ENCODE measurements around the gene DPP7. TPM values are rescaled to one million over a fixed set of nuclear protein-coding genes. Genes with fewer than 3 reads are reported as not detected.
A peak's percentile ranks its signal among the peaks of the same experiment; 100 is the strongest.

Gene DPP7
- total and polyA plus RNA-seq, 9 of the 15 experiments (the other 6 are each of a cell fraction or from before 2014, with no cell fraction given), result 0.99 to 365 (median 132) TPM

DNA sequence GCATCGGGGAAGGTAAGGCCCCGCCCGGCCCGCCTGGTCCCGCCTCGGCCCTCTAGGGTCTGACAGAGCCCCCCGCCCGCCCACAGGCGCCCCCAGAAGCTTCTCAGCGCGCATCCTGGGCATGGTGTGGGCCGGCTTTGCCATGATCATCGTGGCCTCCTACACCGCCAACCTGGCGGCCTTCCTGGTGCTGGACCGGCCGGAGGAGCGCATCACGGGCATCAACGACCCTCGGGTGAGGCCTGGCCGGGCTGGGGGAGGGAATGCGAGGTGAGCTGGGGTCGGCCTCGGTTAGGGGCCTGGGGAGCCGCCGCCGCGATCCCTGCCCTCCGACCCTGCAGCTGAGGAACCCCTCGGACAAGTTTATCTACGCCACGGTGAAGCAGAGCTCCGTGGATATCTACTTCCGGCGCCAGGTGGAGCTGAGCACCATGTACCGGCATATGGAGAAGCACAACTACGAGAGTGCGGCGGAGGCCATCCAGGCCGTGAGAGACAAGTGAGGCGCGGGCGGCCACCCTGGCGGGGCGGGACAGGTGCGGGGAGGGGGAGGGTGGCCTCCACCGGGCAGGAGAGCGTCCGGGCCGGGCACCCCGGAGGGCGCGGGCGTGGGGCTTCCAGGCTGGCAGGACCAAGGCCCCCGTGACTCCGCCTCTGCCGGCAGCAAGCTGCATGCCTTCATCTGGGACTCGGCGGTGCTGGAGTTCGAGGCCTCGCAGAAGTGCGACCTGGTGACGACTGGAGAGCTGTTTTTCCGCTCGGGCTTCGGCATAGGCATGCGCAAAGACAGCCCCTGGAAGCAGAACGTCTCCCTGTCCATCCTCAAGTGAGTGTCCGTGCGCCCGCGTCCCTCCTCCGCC is 48.2 kb upstream of the DPP7 start:
- Histone ChIP-seq H3K4me2 (ENCODE audit: insufficient read depth, low read length) (peak overlapping the region; percentile 63; the same call in 1 of the 2 replicates), H3K9ac (ENCODE audit: insufficient read depth in 1 of 2, low read depth in 2 of 2, low read length in 2 of 2) (peak overlapping the region in 1 of 2 experiments; percentile 83; a peak in 2 of 4 replicates), H3K27ac (ENCODE audit: extremely low read depth, low read depth, low read length) (no peak overlapping the region), H3K4me3 (0 out of 2 replicates have a peak overlapping the region, but pooled peaks have one; percentile 10), H3K79me2 (ENCODE audit: control insufficient read depth, insufficient read depth, low read length) (no peaks in the 10 kb centered on the region), H3K27me3 (ENCODE audit: control insufficient read depth in 2 of 2, insufficient read depth in 2 of 2, low read length in 2 of 2) (peaks cover 15 to 29% of the 10 kb centered on the region in 2 experiments; a peak in 4 of 5 replicates), H3K9me1 (ENCODE audit: control insufficient read depth, insufficient read depth, low read length) (no peaks in the 10 kb centered on the region), H3K9me3 (replicated peaks; ENCODE audit: control insufficient read depth, insufficient read depth, low read depth, low read length) (no peaks in the 10 kb centered on the region), H4K20me1 (replicated peaks; ENCODE audit: control insufficient read depth, insufficient read depth, low read length) (peaks cover 5% of the 10 kb centered on the region; the same call in 1 of the 2 replicates), H3K36me3 (ENCODE audit: control insufficient read depth, insufficient read depth, low read length) (no peaks in the 10 kb centered on the region), H3K4me1 (replicated peaks in 1 of 2; ENCODE audit: control insufficient read depth in 2 of 2, insufficient read depth in 2 of 2, low read length in 2 of 2) (peaks cover 12 to 97% of the 10 kb centered on the region in 2 experiments; a peak in 4 of 5 replicates), H2AFZ (ENCODE audit: low read depth, low read length) (peak overlapping the region; percentile 72)
- in situ Hi-C loops (cut with MboI) (no loop called here), intact Hi-C loops (cut with micrococcal nuclease) (no loop called here)
- WGBS (ENCODE audit: insufficient coverage, low coverage, missing lambda C conversion rate), result 44% methylated on average over 27 of the region's 74 CpGs
- BruUV-seq (replicated peaks), result no TSS peak
- ATAC-seq (peak; percentile 32), DNase-seq (ENCODE audit: extremely low read depth in 1 of 4, low spot score in 3 of 4) (peak in 2 of 4 experiments; percentile 13 to 42), FAIRE-seq (no peak)
- CTCF ChIA-PET (ENCODE audit: low intra/inter-chr PET ratio), result no interaction called here
- POLR2A ChIA-PET, result interaction anchor here (0.8 to 1.0 kb wide), 2 partner anchors 10 to 14 kb away, joined by 3 to 4 read pairs; partner anchors contain the start of gene TMEM210
- TF ChIP-seq SMARCC2 (IDR thresholded peaks at IDR 0.05; ENCODE audit: low read depth) (no peak), RBM22 (IDR thresholded peaks at IDR 0.05; ENCODE audit: low read depth, low read length, poor library complexity, severe bottlenecking) (no peak), ZNF12 (CRISPR knock-in tag; IDR thresholded peaks at IDR 0.05) (no peak), WHSC1 (IDR thresholded peaks at IDR 0.05; ENCODE audit: low read length) (no peak), TAF9B (IDR thresholded peaks at IDR 0.05; ENCODE audit: partially characterized antibody) (no peak), CBFA2T3 (IDR thresholded peaks at IDR 0.05) (no peak), ZNF232 (CRISPR knock-in tag; IDR thresholded peaks at IDR 0.05) (no peak)
- TF ChIP-seq, protein P1, sequence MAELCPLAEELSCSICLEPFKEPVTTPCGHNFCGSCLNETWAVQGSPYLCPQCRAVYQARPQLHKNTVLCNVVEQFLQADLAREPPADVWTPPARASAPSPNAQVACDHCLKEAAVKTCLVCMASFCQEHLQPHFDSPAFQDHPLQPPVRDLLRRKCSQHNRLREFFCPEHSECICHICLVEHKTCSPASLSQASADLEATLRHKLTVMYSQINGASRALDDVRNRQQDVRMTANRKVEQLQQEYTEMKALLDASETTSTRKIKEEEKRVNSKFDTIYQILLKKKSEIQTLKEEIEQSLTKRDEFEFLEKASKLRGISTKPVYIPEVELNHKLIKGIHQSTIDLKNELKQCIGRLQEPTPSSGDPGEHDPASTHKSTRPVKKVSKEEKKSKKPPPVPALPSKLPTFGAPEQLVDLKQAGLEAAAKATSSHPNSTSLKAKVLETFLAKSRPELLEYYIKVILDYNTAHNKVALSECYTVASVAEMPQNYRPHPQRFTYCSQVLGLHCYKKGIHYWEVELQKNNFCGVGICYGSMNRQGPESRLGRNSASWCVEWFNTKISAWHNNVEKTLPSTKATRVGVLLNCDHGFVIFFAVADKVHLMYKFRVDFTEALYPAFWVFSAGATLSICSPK (IDR thresholded peaks at IDR 0.05; ENCODE audit: borderline replicate concordance), result no peak
- TF ChIP-seq, protein P2, sequence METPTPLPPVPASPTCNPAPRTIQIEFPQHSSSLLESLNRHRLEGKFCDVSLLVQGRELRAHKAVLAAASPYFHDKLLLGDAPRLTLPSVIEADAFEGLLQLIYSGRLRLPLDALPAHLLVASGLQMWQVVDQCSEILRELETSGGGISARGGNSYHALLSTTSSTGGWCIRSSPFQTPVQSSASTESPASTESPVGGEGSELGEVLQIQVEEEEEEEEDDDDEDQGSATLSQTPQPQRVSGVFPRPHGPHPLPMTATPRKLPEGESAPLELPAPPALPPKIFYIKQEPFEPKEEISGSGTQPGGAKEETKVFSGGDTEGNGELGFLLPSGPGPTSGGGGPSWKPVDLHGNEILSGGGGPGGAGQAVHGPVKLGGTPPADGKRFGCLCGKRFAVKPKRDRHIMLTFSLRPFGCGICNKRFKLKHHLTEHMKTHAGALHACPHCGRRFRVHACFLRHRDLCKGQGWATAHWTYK (CRISPR knock-in tag; IDR thresholded peaks at IDR 0.05), result no peak
- TF ChIP-seq, protein P3, sequence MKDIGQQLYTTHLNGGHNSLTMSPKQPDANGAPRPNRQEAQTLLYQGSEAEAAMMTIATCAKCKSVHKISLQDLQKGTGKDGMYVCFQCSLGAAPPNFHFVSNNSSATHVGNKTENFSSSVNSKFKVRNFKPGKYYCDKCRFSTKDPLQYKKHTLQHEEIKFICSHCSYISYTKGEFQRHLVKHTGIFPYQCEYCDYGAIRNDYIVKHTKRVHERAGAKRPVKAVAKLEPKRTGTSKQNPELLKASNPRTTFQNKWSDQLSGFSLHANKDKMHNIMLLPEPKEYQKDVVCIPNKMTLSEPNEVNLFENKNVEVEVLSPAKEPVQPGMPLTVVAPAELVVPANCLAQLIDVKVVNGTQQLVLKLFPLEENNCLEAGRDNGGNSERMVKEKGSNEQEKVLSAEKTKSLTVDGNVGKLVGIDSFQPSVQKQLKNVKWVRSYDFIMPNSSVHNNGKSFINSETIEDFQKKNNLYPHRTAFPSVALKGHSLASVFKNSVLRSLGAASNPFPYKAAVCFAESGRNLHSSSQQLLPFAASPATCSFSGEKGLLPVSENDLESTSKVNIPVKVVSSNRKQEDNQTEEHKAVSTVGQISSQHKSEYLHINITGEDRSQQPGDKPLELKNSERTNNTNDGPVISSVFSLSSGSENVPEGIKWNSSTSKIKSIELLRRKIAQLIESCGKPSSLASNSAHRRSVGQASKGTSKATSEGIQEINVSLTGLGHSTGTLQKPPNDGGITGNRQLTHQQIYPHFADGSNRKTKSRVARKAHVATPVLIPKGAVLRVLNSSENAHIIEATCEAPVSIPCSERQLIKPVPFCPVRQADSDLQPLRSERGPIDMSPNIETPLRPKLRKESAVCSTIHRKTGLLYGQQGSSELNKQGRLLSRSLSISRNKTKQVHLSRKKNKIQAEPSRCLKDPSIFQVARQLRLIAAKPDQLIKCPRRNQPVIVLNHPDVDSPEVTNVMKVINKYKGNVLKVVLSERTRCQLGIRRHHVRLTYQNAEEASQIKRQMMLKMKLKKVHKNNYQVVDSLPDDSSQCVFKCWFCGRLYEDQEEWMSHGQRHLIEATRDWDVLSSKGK (CRISPR knock-in tag; IDR thresholded peaks at IDR 0.05), result no peak
- TF ChIP-seq, protein P4, sequence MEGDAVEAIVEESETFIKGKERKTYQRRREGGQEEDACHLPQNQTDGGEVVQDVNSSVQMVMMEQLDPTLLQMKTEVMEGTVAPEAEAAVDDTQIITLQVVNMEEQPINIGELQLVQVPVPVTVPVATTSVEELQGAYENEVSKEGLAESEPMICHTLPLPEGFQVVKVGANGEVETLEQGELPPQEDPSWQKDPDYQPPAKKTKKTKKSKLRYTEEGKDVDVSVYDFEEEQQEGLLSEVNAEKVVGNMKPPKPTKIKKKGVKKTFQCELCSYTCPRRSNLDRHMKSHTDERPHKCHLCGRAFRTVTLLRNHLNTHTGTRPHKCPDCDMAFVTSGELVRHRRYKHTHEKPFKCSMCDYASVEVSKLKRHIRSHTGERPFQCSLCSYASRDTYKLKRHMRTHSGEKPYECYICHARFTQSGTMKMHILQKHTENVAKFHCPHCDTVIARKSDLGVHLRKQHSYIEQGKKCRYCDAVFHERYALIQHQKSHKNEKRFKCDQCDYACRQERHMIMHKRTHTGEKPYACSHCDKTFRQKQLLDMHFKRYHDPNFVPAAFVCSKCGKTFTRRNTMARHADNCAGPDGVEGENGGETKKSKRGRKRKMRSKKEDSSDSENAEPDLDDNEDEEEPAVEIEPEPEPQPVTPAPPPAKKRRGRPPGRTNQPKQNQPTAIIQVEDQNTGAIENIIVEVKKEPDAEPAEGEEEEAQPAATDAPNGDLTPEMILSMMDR (IDR thresholded peaks at IDR 0.05 in 2 of 3, conservative IDR thresholded peaks at IDR 0.05 in 1 of 3; ENCODE audit: insufficient read depth in 2 of 3, low read depth in 1 of 3, low read length in 3 of 3), result peak in 1 of 3 experiments; percentile 20; a peak in 1 of 6 replicates

Data from K562 (cell line).